ENCODE data around the gene RAB3A.
A peak's percentile ranks its signal among the peaks of the same experiment; 100 is the strongest.

Gene RAB3A

DNA sequence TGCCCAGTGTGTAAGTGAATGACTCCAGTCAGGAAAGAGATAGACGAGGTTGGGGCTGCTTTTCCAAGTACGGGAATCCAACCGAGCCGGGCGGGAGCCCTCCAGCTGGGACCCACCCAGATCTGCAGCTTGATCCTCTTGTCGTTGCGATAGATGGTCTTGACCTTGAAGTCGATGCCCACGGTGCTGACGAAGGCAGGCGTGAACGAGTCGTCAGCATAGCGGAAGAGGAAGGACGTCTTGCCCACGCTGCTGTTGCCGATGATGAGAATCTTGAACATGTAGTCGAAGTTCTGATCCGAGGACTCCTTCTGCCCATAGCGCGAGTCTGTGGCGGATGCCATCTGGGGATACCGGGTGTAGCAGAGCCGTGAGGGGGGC lies 1.5 kb downstream of the RAB3A start:
- Histone ChIP-seq H3K4me3 (ENCODE audit: low read depth in 1 of 2, low read length in 2 of 2) (no peak overlapping the region), H3K36me3 (ENCODE audit: insufficient read depth, low read length) (peaks cover 13% of the 10 kb centered on the region; the same call in 1 of the 2 replicates), H3K9me3 (ENCODE audit: insufficient read depth, low read length, severe bottlenecking) (no peaks in the 10 kb centered on the region), H3K4me2 (ENCODE audit: insufficient read depth, low read length) (peak overlapping the region; percentile 95; the same call in 1 of the 2 replicates), H3K9ac (ENCODE audit: low read depth, low read length) (no peak overlapping the region), H3K27ac (ENCODE audit: low read length) (no peak overlapping the region), H3K4me1 (ENCODE audit: insufficient read depth, low read length) (peaks cover 29% of the 10 kb centered on the region), H3K79me2 (ENCODE audit: insufficient read depth, low read length) (0 out of 2 replicates have a peak, but pooled peaks cover 4% of the 10 kb centered on the region), H4K20me1 (ENCODE audit: insufficient read depth, low read length) (peaks cover 11% of the 10 kb centered on the region; the same call in 1 of the 2 replicates), H2AFZ (ENCODE audit: low read depth, low read length) (no peak overlapping the region), H3K27me3 (ENCODE audit: insufficient read depth, low read length, poor library complexity) (no peaks in the 10 kb centered on the region)
- TF ChIP-seq EZH2 (IDR thresholded peaks at IDR 0.05; ENCODE audit: borderline replicate concordance, low read depth, low read length, severe bottlenecking) = no peak
- DNase-seq = no peak
- no peak for ATAC-seq (ENCODE audit: insufficient read depth, low read depth)

GRCh38 chr19:18198374-18198773 lies 5.5 kb downstream of the RAB3A start:
- ATAC-seq (ENCODE audit: insufficient read depth, low read depth) = no peak
- Histone ChIP-seq H3K9me3 (ENCODE audit: insufficient read depth, low read length, severe bottlenecking) (no peaks in the 10 kb centered on the region), H3K4me1 (ENCODE audit: insufficient read depth, low read length) (peaks cover 22% of the 10 kb centered on the region), H3K27me3 (ENCODE audit: insufficient read depth, low read length, poor library complexity) (no peaks in the 10 kb centered on the region), H3K4me3 (ENCODE audit: low read depth in 1 of 2, low read length in 2 of 2) (no peak overlapping the region), H3K79me2 (ENCODE audit: insufficient read depth, low read length) (peaks cover 13% of the 10 kb centered on the region), H3K9ac (ENCODE audit: low read depth, low read length) (no peak overlapping the region), H2AFZ (ENCODE audit: low read depth, low read length) (no peak overlapping the region), H3K36me3 (ENCODE audit: insufficient read depth, low read length) (peaks cover 26% of the 10 kb centered on the region), H4K20me1 (ENCODE audit: insufficient read depth, low read length) (peaks cover 14% of the 10 kb centered on the region; the same call in 1 of the 2 replicates), H3K4me2 (ENCODE audit: insufficient read depth, low read length) (no peak overlapping the region), H3K27ac (ENCODE audit: low read length) (no peak overlapping the region)
- no peak for DNase-seq
- no peak for TF ChIP-seq EZH2 (IDR thresholded peaks at IDR 0.05; ENCODE audit: borderline replicate concordance, low read depth, low read length, severe bottlenecking)
- TF ChIP-seq, protein P1, sequence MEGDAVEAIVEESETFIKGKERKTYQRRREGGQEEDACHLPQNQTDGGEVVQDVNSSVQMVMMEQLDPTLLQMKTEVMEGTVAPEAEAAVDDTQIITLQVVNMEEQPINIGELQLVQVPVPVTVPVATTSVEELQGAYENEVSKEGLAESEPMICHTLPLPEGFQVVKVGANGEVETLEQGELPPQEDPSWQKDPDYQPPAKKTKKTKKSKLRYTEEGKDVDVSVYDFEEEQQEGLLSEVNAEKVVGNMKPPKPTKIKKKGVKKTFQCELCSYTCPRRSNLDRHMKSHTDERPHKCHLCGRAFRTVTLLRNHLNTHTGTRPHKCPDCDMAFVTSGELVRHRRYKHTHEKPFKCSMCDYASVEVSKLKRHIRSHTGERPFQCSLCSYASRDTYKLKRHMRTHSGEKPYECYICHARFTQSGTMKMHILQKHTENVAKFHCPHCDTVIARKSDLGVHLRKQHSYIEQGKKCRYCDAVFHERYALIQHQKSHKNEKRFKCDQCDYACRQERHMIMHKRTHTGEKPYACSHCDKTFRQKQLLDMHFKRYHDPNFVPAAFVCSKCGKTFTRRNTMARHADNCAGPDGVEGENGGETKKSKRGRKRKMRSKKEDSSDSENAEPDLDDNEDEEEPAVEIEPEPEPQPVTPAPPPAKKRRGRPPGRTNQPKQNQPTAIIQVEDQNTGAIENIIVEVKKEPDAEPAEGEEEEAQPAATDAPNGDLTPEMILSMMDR (IDR thresholded peaks at IDR 0.05; ENCODE audit: borderline replicate concordance, extremely low read depth, low read length, poor library complexity, severe bottlenecking) = no peak

- Histone ChIP-seq H3K4me2 (ENCODE audit: insufficient read depth, low read length) (no peak overlapping the region), H3K79me2 (ENCODE audit: insufficient read depth, low read length) (peaks cover 10% of the 10 kb centered on the region), H3K4me3 (ENCODE audit: low read depth in 1 of 2, low read length in 2 of 2) (no peak overlapping the region), H4K20me1 (ENCODE audit: insufficient read depth, low read length) (peaks cover 12% of the 10 kb centered on the region; the same call in 1 of the 2 replicates), H3K9ac (ENCODE audit: low read depth, low read length) (no peak overlapping the region), H3K9me3 (ENCODE audit: insufficient read depth, low read length, severe bottlenecking) (no peaks in the 10 kb centered on the region), H3K36me3 (ENCODE audit: insufficient read depth, low read length) (peaks cover 26% of the 10 kb centered on the region), H3K4me1 (ENCODE audit: insufficient read depth, low read length) (peaks cover 18% of the 10 kb centered on the region), H3K27ac (ENCODE audit: low read length) (no peak overlapping the region), H2AFZ (ENCODE audit: low read depth, low read length) (no peak overlapping the region), H3K27me3 (ENCODE audit: insufficient read depth, low read length, poor library complexity) (no peaks in the 10 kb centered on the region)
- ATAC-seq (ENCODE audit: insufficient read depth, low read depth) = no peak
- TF ChIP-seq, protein P1 (IDR thresholded peaks at IDR 0.05; ENCODE audit: borderline replicate concordance, extremely low read depth, low read length, poor library complexity, severe bottlenecking) = no peak
- TF ChIP-seq EZH2 (IDR thresholded peaks at IDR 0.05; ENCODE audit: borderline replicate concordance, low read depth, low read length, severe bottlenecking) = no peak
- no peak for DNase-seq
Measured at GRCh38 chr19:18197941-18198340, 5.9 kb downstream of the RAB3A start.

- H3K27me3 ChIP-seq (ENCODE audit: insufficient read depth, low read length, poor library complexity) = no peaks in the 10 kb centered on the region
- no peak overlapping the region for H3K9ac ChIP-seq (ENCODE audit: low read depth, low read length)
- H3K4me2 ChIP-seq (ENCODE audit: insufficient read depth, low read length) = no peak overlapping the region
- ATAC-seq (ENCODE audit: insufficient read depth, low read depth) (no peak), DNase-seq (no peak)
- H3K4me3 ChIP-seq (ENCODE audit: low read depth in 1 of 2, low read length in 2 of 2) = no peak overlapping the region
- no peak overlapping the region for H2AFZ ChIP-seq (ENCODE audit: low read depth, low read length)
- peaks cover 18% of the 10 kb centered on the region for H3K4me1 ChIP-seq (ENCODE audit: insufficient read depth, low read length)
- peaks cover 26% of the 10 kb centered on the region for H3K36me3 ChIP-seq (ENCODE audit: insufficient read depth, low read length)
- H3K79me2 ChIP-seq (ENCODE audit: insufficient read depth, low read length) = peaks cover 10% of the 10 kb centered on the region
- 0 out of 2 replicates have a peak, but pooled peaks cover 8% of the 10 kb centered on the region for H4K20me1 ChIP-seq (ENCODE audit: insufficient read depth, low read length)
- no peak for TF ChIP-seq EZH2 (IDR thresholded peaks at IDR 0.05; ENCODE audit: borderline replicate concordance, low read depth, low read length, severe bottlenecking)
- TF ChIP-seq, protein P1 (IDR thresholded peaks at IDR 0.05; ENCODE audit: borderline replicate concordance, extremely low read depth, low read length, poor library complexity, severe bottlenecking) = no peak
- H3K9me3 ChIP-seq (ENCODE audit: insufficient read depth, low read length, severe bottlenecking) = no peaks in the 10 kb centered on the region
- H3K27ac ChIP-seq (ENCODE audit: low read length) = no peak overlapping the region
Measured at GRCh38 chr19:18197306-18197705, 6.5 kb downstream of the RAB3A start.
